Tibial nerve (tissue), 3 donors: Measurements from ENCODE around the gene KREMEN1.

ENCODE experiments used
- POLR2A ChIP-seq, 2 donors: fragments of 450-650 bp; IDR thresholded peaks; one replicate each; pipeline ENCODE4 v1.6.1; 2017; ENCODE audit warnings: antibody characterized with exemption in 2 of 2, mild to moderate bottlenecking in 2 of 2, moderate library complexity in 2 of 2
- TF ChIP-seq, protein P1 (sequence below), 5 experiments: fragments of 200-600 bp in 3 of 5; fragments of 450-650 bp in 2 of 5; sonication (generic) in 3 of 5; IDR thresholded peaks; one replicate each; pipeline ENCODE4 v1.5.1; 2016 to 2019; ENCODE audit warnings: antibody characterized with exemption in 5 of 5, mild to moderate bottlenecking in 3 of 5, moderate library complexity in 2 of 5

GRCh38 chr22:29203488-29204454 is 130.9 kb downstream of the KREMEN1 start:
- TF ChIP-seq, protein P1, sequence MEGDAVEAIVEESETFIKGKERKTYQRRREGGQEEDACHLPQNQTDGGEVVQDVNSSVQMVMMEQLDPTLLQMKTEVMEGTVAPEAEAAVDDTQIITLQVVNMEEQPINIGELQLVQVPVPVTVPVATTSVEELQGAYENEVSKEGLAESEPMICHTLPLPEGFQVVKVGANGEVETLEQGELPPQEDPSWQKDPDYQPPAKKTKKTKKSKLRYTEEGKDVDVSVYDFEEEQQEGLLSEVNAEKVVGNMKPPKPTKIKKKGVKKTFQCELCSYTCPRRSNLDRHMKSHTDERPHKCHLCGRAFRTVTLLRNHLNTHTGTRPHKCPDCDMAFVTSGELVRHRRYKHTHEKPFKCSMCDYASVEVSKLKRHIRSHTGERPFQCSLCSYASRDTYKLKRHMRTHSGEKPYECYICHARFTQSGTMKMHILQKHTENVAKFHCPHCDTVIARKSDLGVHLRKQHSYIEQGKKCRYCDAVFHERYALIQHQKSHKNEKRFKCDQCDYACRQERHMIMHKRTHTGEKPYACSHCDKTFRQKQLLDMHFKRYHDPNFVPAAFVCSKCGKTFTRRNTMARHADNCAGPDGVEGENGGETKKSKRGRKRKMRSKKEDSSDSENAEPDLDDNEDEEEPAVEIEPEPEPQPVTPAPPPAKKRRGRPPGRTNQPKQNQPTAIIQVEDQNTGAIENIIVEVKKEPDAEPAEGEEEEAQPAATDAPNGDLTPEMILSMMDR (IDR thresholded peaks at IDR 0.05), result no peak
- TF ChIP-seq POLR2A (IDR thresholded peaks at IDR 0.05), result no peak
